Measurements from ENCODE around the gene RPP25.
"Not testable (repeated sequence)": the region's sequence is repeated elsewhere in the genome, so short reads cannot be mapped to it uniquely, and the experiment has no call there.

RPP25 gene

GRCh38 chr15:74962219-74962618 lies 5.6 kb upstream of the RPP25 start:
- no peak for FAIRE-seq

DNA sequence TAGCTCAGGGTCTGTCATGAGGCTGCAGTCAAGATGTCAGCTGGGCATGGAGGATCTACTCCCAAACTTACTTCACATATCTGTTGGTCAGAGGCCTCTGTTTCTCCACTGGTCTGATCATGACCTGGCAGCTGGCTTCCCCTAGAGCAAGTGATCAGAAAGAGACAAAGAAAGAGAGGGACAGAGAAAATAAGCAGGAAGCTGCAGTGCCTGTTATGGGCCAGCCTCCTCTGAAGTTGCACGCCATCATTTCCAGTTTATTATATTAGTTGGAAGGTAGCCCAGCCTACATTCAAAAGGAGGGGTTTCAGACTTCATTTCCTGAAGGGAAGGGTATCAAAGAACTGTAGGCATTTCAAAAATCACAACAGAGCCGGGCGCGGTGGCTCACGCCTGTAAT lies 5.0 kb upstream of the RPP25 start:
- FAIRE-seq, result no peak

GRCh38 chr15:74960995-74961588 lies 4.5 kb upstream of the RPP25 start:
- no peak for FAIRE-seq

GRCh38 chr15:74960286-74960685 lies 3.7 kb upstream of the RPP25 start:
- no peak for FAIRE-seq

DNA sequence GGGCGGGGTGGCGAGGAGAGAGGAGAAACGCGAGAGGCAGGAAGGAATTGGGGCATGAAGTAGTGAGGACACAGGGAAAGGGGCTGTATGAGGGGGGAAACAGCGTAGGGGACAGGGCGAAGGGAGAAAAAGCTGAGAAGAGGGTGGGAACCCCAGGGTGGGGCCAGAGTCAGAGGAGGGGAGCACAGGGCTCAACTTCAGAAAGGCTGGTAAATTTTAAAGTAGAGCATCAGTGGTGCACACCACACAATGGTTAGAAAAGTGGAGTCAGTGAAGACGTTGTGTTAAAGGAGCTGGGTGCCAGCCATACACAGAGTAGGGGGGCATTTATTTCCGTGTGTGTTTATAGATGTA lies 3.0 kb upstream of the RPP25 start:
- no peak for FAIRE-seq

GRCh38 chr15:74958908-74959585 lies 2.5 kb upstream of the RPP25 start:
- no peak for FAIRE-seq

DNA sequence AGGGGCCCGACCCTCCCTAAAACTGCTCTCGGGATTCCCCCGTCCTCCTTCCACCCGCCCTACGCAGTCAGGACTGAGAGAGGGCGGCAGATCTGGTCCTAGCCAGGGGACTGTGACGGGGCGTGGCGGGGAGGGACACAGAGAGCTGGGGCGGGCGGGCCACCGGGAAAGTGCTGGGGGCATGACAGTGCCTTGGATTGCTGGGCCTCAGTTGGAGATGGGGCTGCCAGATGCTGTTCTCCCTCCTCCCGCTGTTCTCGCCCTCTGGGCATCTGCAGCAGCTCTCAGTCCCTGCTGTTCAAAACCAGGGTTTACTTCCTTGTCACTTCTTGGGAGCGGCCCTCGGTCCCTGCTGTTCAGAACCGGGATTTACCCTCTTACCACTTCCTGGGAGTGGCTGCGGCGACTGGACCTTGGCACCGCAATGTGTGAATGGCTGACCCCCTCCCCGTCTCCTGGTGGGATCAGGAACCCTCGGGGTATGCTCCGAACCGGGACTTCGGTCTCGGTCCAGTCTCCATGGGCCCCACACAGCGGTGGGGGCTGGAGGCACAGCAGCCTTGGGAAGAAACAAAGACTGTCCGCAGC lies 1.8 kb upstream of the RPP25 start:
- FAIRE-seq, result no peak

DNA sequence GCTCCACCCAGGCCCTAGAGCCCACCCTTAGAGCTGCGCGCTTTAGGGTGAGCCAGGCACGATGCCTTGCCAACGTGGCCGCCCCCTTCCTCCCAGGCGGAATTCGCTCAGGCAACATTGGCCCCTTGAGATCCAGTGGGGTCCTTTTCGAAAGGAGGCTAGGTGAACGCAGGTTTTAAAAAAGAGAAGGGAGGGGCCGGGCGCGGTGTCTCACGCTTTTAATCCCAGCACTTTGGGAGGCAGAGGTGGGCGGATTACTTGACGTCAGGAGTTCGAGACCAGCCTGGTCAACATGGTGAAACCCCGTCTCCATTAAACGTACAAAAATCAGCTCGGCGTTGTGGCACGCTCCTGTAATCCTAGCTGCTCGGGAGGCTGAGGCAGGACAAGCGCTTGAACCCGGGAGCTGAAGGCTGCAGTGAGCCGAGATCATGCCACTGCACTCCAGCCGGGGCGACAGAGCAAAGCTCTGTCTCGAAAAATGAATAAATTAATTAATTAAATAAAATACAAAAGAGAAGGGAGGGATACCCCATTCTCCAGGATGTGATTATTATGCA lies 984 bp upstream of the RPP25 start:
- no peak for FAIRE-seq

DNA sequence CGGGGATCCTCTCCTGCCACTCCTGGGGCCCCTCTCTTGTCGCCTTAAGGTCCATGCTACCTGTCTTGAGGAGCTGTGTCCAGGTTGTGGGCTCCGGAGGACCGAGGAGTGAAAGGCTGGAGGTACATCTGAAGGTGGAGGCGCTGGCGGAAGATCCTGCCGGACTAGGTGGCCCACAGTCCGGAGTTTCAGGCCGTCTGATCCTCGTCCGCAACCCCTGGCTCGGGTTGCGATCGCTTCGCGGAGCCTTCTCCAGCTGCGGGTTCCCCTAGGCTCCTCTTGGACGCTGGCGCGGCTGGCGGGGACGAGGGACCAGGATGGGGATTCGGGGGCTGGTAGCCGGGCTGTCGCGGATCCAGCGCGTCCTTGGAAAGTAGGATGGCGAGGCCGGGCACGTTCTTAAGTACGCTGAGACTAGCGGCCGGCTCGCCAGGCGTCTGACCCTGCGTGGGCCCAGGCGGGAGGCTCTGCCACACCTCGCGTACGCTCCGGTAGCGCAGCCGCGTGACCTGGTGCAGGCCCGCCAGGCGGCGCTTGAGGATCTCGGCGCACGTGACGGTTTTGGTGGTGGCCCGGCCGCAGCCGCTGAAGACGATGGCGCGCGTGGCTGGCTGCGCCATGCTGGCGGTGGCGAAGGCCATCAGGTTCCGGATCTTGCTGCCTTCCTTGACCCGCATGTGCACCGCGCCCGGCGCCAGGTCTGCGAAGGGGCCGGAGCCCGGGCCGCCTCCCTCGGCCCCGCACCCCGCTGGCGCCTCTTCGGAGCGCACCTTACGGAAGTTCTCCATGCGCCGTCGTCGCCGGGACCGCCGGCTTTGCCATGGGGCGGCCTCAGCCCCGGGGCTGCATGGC lies 550 bp downstream of the RPP25 start:
- FAIRE-seq, result no peak

- no peak for FAIRE-seq
Measured at GRCh38 chr15:74955017-74955416, 1.6 kb downstream of the RPP25 start.

GRCh38 chr15:74954515-74954914 lies 2.1 kb downstream of the RPP25 start:
- no peak for FAIRE-seq

DNA sequence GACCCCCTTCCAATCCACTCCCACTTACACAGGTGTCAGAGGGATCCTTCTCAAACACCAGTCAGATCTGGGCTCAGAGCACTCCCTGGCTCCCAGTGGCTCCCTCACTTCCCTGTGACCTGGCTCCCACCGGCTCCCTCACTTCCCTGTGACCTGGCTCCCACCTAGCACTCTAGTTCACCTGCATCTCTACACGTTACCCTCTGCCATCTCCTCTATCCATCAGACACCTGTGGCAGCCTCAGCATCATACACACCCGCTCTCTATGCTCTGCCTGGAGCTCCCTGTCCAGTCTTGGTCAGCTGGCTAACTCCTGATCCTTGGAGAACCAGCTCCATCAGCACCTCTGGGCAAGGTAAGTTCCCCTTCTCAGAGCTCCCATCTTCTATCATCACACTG lies 5.6 kb downstream of the RPP25 start:
- no peak for FAIRE-seq

DNA sequence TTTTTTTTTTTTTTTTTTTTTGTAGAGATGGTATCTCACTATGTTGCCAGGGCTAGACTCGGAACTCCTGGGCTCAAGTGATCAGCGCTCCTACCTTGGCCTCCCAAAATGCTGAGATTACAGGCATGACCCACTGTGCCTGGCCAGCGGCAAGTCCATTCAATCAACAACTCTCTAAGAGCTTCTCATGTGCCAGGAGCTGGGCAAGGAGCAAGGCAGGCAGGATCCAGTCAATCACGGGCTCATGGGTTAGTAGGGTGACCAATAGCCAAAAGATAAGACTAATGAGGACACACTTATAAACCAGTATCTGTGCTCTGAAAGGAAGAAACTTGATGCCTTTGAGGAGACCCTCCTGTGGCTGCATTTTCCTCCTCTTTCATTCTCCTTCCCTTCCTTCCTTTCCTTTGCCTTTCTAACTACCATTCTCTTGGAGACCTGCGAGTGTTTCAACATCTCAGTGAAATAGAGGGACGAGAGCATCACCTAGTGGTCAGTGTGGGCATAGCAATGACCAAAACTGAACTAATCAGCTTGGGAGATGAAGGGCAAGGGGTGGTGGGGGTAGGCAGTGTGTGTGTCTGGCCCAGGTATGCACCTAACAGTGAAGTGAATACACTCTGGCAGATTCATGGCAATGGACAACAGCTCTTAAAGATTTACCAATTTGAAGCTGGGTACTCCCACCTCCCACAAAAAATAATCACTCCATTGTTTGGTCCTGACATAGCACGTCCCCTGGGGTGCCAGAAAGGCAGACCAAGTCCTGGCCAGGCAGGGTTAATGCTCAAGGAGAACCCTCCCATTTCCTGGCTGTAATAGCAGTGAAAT lies 6.3 kb downstream of the RPP25 start:
- no peak for FAIRE-seq

GRCh38 chr15:74937590-74938371 lies 18.8 kb downstream of the RPP25 start, which contains the start of gene COX5A:
Gene COX5A (minus strand): TSS chr15:74938073. CDS start chr15:74938014, 59 bp downstream.
- FAIRE-seq, result no peak

DNA sequence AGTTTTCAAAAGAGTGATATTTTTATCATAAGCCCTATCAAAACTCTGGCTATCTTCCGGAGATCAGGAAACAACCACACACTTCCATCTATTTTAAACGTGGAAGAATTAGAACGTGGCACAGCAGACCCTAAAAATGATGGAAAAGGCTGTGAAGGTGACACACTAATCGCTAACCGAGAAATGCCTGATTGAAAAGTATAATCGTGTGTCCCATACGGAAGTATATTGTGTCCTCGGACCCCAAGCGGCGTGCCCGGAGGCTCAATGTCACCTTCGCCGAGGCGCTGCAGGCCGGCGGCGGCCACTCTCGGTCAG lies 19.3 kb downstream of the RPP25 start:
- FAIRE-seq, result no peak

GRCh38 chr15:74935193-74935592 lies 21.4 kb downstream of the RPP25 start:
- FAIRE-seq, result not testable (repeated sequence)

GRCh38 chr15:74933573-74933972 lies 23.0 kb downstream of the RPP25 start:
- FAIRE-seq, result no peak

DNA sequence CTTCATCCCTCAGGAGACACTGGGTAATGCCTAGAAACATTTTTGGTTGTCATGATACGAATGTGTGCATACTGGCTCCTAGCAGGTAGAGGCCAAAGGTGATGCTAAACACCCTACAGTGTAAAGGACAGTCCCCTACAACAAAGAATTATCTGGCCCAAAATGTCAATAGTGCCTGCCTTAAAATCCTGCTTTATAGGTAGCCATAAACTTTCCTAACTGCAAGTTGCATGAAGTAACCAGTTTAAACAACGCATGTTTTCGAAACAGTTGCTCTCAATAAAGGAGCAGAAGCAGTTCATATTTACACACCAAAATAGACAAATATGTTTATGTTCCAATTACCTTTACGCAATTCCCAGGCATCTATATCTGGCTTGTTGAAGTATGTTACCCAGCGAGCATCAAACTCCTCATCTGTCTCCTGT lies 27.8 kb downstream of the RPP25 start:
- FAIRE-seq, result no peak

GRCh38 chr15:74924525-74924924 lies 32.0 kb downstream of the RPP25 start:
- FAIRE-seq, result no peak

DNA sequence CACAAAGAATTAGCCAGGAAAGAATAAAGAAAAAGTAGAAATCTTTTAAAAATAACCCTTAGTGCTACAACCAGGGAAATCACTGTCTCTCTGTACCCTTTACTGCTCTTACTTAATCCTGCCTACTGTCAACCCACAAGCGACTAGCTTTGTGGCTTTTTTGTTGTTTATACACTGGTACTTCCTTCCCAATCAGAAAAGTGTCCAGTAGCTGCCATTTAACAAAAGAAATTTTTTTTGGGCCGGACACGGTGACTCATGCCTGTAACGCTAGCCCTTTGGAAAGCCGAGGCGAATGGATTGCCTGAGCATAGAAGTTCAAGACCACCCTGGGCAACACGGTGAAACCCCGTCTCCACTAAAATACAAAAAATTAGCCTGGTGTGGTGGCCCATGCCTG lies 36.1 kb downstream of the RPP25 start:
- no peak for FAIRE-seq

- FAIRE-seq, result no peak
Measured at GRCh38 chr15:74917676-74918075, 38.9 kb downstream of the RPP25 start.

- not testable (repeated sequence) for FAIRE-seq
Measured at GRCh38 chr15:74913799-74914198, 42.8 kb downstream of the RPP25 start.

All from endometrium (tissue), 2 donors.